ENCODE results near the gene SERPINI2.

SERPINI2 gene

DNA sequence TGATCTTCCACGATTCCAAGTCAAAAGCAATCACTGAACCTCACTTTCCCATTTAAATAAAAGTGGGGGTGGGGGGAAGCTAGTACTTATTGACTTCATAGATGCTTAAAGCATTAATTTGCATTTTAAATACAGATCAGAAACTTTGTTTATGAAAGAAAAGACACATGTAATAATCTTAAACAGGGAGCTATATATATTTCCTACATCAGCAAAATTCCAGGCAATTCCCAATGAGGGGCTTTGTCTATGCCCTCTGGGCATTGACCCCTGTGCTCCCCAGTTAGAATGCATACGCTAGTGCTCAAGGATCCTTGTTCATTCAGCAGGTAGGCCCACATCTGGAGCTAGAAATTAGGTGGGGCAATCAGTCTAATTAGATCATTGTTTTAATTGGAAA, 20.0 kb downstream of the SERPINI2 start:
- ATAC-seq: no peak

DNA sequence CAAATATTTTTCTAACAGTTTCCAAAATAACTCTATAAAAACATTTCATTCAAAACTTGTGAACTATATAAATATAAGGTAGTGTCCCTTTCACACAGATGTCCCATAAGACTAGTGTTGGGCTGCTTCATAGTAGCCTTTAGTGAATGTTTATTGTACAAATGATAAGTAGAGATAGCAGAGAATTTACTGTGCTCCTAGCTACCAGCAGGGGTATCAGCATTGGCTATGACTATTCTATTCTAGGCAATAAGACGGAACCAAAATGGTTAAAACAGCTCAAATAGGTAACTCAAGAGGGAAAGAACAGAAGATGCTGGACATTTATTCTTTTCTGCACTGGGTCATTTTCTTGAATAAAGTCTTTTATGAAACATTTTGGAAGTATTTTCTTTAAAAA, 22.6 kb downstream of the SERPINI2 start:
- ATAC-seq: no peak
- TF ChIP-seq ZNF70 (CRISPR knock-in tag; IDR thresholded peaks at IDR 0.05) (no peak), BACH2 (CRISPR knock-in tag; IDR thresholded peaks at IDR 0.05; ENCODE audit: borderline replicate concordance) (no peak), TCF4 (CRISPR knock-in tag; IDR thresholded peaks at IDR 0.05; ENCODE audit: borderline replicate concordance) (no peak), CSDC2 (CRISPR knock-in tag; IDR thresholded peaks at IDR 0.05) (no peak), SNAI2 (CRISPR knock-in tag; IDR thresholded peaks at IDR 0.05) (no peak), ISL1 (CRISPR knock-in tag; IDR thresholded peaks at IDR 0.05) (no peak), OSR1 (CRISPR knock-in tag; IDR thresholded peaks at IDR 0.05) (no peak), ZFP30 (CRISPR knock-in tag; IDR thresholded peaks at IDR 0.05) (no peak), PPARA (CRISPR knock-in tag; IDR thresholded peaks at IDR 0.05; ENCODE audit: borderline replicate concordance) (no peak), RARB (CRISPR knock-in tag; IDR thresholded peaks at IDR 0.05) (no peak), ZNF565 (CRISPR knock-in tag; conservative IDR thresholded peaks at IDR 0.05; ENCODE audit: low read depth) (no peak)
- TF ChIP-seq, protein P1, sequence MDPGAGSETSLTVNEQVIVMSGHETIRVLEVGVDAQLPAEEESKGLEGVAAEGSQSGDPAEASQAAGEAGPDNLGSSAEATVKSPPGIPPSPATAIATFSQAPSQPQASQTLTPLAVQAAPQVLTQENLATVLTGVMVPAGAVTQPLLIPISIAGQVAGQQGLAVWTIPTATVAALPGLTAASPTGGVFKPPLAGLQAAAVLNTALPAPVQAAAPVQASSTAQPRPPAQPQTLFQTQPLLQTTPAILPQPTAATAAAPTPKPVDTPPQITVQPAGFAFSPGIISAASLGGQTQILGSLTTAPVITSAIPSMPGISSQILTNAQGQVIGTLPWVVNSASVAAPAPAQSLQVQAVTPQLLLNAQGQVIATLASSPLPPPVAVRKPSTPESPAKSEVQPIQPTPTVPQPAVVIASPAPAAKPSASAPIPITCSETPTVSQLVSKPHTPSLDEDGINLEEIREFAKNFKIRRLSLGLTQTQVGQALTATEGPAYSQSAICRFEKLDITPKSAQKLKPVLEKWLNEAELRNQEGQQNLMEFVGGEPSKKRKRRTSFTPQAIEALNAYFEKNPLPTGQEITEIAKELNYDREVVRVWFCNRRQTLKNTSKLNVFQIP (CRISPR knock-in tag; IDR thresholded peaks at IDR 0.05; ENCODE audit: borderline replicate concordance, low read depth): no peak
- TF ChIP-seq, protein P2, sequence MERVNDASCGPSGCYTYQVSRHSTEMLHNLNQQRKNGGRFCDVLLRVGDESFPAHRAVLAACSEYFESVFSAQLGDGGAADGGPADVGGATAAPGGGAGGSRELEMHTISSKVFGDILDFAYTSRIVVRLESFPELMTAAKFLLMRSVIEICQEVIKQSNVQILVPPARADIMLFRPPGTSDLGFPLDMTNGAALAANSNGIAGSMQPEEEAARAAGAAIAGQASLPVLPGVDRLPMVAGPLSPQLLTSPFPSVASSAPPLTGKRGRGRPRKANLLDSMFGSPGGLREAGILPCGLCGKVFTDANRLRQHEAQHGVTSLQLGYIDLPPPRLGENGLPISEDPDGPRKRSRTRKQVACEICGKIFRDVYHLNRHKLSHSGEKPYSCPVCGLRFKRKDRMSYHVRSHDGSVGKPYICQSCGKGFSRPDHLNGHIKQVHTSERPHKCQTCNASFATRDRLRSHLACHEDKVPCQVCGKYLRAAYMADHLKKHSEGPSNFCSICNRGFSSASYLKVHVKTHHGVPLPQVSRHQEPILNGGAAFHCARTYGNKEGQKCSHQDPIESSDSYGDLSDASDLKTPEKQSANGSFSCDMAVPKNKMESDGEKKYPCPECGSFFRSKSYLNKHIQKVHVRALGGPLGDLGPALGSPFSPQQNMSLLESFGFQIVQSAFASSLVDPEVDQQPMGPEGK (CRISPR knock-in tag; IDR thresholded peaks at IDR 0.05; ENCODE audit: borderline replicate concordance): no peak
- TF ChIP-seq, protein P3, sequence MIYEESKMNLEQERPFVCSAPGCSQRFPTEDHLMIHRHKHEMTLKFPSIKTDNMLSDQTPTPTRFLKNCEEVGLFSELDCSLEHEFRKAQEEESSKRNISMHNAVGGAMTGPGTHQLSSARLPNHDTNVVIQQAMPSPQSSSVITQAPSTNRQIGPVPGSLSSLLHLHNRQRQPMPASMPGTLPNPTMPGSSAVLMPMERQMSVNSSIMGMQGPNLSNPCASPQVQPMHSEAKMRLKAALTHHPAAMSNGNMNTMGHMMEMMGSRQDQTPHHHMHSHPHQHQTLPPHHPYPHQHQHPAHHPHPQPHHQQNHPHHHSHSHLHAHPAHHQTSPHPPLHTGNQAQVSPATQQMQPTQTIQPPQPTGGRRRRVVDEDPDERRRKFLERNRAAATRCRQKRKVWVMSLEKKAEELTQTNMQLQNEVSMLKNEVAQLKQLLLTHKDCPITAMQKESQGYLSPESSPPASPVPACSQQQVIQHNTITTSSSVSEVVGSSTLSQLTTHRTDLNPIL (CRISPR knock-in tag; IDR thresholded peaks at IDR 0.05; ENCODE audit: low read depth): no peak

More for the DNA sequence above, 20.0 kb downstream of the SERPINI2 start:
- TF ChIP-seq PPARA (CRISPR knock-in tag; IDR thresholded peaks at IDR 0.05; ENCODE audit: borderline replicate concordance): no peak
- TF ChIP-seq, protein P4, sequence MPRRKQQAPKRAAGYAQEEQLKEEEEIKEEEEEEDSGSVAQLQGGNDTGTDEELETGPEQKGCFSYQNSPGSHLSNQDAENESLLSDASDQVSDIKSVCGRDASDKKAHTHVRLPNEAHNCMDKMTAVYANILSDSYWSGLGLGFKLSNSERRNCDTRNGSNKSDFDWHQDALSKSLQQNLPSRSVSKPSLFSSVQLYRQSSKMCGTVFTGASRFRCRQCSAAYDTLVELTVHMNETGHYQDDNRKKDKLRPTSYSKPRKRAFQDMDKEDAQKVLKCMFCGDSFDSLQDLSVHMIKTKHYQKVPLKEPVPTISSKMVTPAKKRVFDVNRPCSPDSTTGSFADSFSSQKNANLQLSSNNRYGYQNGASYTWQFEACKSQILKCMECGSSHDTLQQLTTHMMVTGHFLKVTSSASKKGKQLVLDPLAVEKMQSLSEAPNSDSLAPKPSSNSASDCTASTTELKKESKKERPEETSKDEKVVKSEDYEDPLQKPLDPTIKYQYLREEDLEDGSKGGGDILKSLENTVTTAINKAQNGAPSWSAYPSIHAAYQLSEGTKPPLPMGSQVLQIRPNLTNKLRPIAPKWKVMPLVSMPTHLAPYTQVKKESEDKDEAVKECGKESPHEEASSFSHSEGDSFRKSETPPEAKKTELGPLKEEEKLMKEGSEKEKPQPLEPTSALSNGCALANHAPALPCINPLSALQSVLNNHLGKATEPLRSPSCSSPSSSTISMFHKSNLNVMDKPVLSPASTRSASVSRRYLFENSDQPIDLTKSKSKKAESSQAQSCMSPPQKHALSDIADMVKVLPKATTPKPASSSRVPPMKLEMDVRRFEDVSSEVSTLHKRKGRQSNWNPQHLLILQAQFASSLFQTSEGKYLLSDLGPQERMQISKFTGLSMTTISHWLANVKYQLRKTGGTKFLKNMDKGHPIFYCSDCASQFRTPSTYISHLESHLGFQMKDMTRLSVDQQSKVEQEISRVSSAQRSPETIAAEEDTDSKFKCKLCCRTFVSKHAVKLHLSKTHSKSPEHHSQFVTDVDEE (CRISPR knock-in tag; IDR thresholded peaks at IDR 0.05): no peak
- TF ChIP-seq BACH2 (CRISPR knock-in tag; IDR thresholded peaks at IDR 0.05; ENCODE audit: borderline replicate concordance): no peak
- no peak for TF ChIP-seq CSDC2 (CRISPR knock-in tag; IDR thresholded peaks at IDR 0.05)
- no peak for TF ChIP-seq GLIS3 (CRISPR knock-in tag; IDR thresholded peaks at IDR 0.05)
- TF ChIP-seq SNAI2 (CRISPR knock-in tag; IDR thresholded peaks at IDR 0.05): no peak
- TF ChIP-seq RARB (CRISPR knock-in tag; IDR thresholded peaks at IDR 0.05): no peak
- TF ChIP-seq ZNF8 (CRISPR knock-in tag; IDR thresholded peaks at IDR 0.05): no peak

DNA sequence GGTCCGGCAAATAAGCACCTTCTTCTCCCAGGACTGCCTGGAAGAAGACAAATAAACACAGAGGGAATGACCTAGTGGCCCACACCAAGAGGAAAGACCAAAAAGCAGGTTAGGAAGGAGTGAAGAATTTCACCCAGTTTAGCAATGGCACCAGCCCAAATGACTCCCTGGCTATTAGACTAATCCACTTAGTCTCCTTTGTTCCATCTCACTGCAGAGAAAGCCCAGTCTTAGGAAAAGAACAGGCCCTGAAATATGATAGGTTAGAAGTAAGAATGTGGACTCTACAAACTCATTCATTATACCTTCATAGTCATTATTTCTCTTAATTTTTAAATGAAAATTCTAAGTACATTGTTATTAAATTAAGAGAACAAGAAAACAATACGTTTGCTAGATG, 23.2 kb downstream of the SERPINI2 start:
- no peak for TF ChIP-seq BACH2 (CRISPR knock-in tag; IDR thresholded peaks at IDR 0.05; ENCODE audit: borderline replicate concordance)
- TF ChIP-seq, protein P3 (CRISPR knock-in tag; IDR thresholded peaks at IDR 0.05; ENCODE audit: low read depth): no peak
- no peak for TF ChIP-seq ZNF8 (CRISPR knock-in tag; IDR thresholded peaks at IDR 0.05)
- no peak for ATAC-seq

DNA sequence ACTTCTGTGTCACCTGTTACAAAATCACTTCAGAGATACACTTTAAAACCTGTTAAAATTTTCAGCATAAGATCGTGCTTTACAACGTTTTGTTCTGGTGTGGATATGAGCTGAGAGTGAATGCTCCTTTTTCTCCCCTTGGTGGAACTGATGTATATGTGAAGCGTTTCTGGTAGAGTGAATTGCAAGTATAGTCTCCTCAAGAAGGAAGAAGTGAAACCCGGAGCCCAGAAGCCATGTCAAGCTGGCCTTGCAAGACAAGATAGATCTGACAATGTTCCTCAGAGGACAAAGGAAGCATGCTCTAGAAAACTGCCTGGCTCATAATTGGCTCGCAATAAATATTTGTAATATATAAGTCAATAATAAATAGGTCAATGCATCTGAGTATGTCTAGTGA, 23.6 kb downstream of the SERPINI2 start:
- no peak for ATAC-seq
- no peak for TF ChIP-seq GLIS3 (CRISPR knock-in tag; IDR thresholded peaks at IDR 0.05)
- TF ChIP-seq TOX (CRISPR knock-in tag; IDR thresholded peaks at IDR 0.05; ENCODE audit: borderline replicate concordance): no peak
- no peak for TF ChIP-seq ZC3H10 (CRISPR knock-in tag; IDR thresholded peaks at IDR 0.05)
- no peak for TF ChIP-seq RARB (CRISPR knock-in tag; IDR thresholded peaks at IDR 0.05)
- TF ChIP-seq, protein P2 (CRISPR knock-in tag; IDR thresholded peaks at IDR 0.05; ENCODE audit: borderline replicate concordance): no peak
- no peak for TF ChIP-seq ESRRG (CRISPR knock-in tag; IDR thresholded peaks at IDR 0.05)
- no peak for TF ChIP-seq PPARA (CRISPR knock-in tag; IDR thresholded peaks at IDR 0.05; ENCODE audit: borderline replicate concordance)
- no peak for TF ChIP-seq OSR1 (CRISPR knock-in tag; IDR thresholded peaks at IDR 0.05)
- no peak for TF ChIP-seq CSDC2 (CRISPR knock-in tag; IDR thresholded peaks at IDR 0.05)
- no peak for TF ChIP-seq ZFP3 (CRISPR knock-in tag; IDR thresholded peaks at IDR 0.05)
- TF ChIP-seq, protein P1 (CRISPR knock-in tag; IDR thresholded peaks at IDR 0.05; ENCODE audit: borderline replicate concordance, low read depth): no peak

All from SK-N-SH treated with all-trans-retinoic acid at 6 μM for 48 hours (cell line).